HG03442 (cell line): ENCODE data around the gene ZNF12.
A peak's percentile ranks its signal among the peaks of the same experiment; 100 is the strongest.
"Not testable (repeated sequence)": the region's sequence is repeated elsewhere in the genome, so short reads cannot be mapped to it uniquely, and the experiment has no call there.

Experiments used
- ATAC-seq: cut with Tn5 transposase; IDR thresholded peaks from one replicate; pipeline ENCODE4 v1.9.1; 2021; ENCODE audit warnings: mild to moderate bottlenecking, moderate library complexity; ENCODE audit not compliant: unreplicated experiment

ZNF12 gene

DNA sequence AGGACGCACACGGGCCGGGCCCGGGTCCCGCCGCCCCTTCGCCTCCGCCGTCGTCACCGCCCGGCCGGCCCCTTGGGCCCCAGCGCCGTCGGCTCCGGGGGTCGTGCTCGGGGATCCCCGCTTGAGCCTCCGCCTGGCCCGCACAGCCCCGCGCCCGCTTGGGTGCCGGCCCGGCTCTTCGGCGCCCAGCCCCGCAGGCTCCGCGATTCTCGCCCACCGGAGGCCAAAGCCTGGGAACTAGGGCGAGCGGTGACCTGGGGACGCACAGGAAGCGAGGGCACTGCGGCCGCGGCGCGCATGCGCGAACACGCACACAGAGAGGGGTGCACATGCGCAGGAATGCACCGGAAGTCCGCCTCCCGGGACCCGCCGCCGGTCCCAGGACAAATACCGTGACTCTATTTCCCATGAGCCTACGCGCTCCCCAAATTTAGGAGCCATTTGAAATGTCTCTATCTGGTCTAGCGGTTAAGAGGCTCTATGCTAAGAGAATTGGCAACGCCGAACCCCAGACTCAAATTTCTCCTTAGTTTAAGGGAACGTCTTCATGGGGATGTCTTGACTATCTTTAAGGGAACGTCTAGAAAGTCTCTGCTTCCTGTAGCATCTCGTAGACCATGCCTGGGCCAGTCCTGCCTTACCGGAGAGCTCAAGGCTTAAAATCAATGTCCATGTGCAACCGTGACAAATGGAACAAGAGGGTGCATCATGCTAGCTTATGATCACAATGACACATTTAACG, at the start of gene ZNF12:
ZNF12 (minus strand) TSS at position 282 of the 742 bp plus-strand sequence. CDS start 1,774 bp downstream, outside the sequence.
- ATAC-seq, result peak; percentile 91

DNA sequence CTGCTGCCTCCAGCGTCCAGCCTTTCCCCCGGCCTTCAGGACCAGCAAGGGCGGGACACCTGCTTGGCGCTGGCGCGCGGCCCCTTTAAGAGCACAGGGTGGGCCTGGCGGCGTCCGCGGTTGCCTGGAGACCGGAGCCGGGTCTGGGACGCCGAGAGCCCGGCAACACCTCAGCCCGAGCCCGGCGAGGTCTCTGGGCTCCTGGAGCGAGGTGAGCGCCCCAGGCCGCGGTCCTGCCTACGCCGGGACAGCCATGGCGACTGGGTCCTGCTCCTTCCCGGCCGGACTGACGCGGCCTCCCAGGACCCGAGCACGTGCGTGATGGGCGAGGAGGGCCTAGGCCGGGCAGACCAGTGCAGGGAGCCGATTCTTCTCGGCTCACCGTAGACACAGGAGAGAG, 47.2 kb upstream of the ZNF12 start, which contains the start of gene RSPH10B2:
RSPH10B2 (plus strand) TSS at position 140 of the 400 bp plus-strand sequence. CDS start 3,575 bp downstream, outside the sequence.
- not testable (repeated sequence) for ATAC-seq

DNA sequence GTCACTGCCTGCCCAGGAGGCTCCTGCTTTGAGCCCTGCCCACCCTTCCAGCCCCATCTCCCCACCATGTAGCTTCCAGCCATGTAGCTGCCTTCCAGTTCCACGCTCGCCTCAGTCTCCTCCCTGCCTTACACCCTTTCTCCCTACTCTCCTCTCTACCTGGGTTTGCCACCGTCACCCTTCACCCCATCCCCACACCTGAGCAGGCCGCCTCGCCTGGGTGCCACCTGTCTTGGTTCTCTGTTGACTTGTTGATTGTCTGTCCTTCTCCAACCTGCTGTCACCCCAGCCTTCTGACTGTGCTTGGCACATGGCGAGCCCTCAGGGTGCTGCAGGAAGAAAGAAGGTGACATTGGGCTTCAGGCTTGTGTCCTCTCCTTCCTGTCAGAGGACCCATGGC, 43.4 kb upstream of the ZNF12 start:
- not testable (repeated sequence) for ATAC-seq

DNA sequence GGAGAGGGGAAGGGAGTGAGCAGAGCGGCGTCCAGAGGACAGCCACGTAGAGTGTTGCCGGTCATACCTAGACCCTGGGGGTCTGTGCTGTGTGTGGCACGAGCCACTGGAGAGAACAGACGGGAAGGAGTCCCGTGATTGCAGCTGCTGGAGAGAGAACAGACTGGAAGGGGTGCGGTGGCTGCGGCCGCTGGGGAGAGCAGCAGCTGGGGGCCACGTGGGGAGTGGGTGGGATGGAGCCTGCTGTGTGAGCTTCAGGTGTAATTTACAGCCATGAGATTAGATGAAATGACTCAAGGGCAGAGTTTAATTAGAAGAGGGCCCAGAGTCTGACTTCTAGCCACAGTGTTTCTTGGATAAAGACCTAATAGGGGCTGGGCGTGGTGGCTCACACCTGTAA, 42.6 kb upstream of the ZNF12 start:
- ATAC-seq, result not testable (repeated sequence)

GRCh38 chr7:6744410-6745100, 37.8 kb upstream of the ZNF12 start:
- ATAC-seq, result not testable (repeated sequence)

DNA sequence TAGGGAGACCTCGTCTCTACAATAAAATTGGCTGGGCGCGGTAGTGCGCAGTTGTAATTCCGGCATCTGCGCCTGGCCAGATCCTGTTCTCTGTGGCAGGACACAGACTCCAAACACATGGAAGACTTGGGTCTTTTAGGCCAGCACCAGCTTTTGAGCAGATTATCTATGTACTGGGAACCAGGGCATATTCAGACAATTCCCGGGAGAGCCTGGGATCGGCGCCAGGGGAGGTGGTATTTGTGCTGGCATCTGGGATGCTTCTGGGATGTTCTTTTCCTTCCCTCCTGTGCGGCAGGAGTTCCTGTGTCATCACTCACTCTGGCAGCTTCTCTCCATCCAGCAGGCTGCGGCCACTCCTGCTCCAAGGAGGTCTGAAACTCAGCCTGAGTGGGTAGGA, 31.7 kb upstream of the ZNF12 start:
- ATAC-seq, result not testable (repeated sequence)

- ATAC-seq, result no peak
Observed at GRCh38 chr7:6730343-6730633, 23.5 kb upstream of the ZNF12 start.

DNA sequence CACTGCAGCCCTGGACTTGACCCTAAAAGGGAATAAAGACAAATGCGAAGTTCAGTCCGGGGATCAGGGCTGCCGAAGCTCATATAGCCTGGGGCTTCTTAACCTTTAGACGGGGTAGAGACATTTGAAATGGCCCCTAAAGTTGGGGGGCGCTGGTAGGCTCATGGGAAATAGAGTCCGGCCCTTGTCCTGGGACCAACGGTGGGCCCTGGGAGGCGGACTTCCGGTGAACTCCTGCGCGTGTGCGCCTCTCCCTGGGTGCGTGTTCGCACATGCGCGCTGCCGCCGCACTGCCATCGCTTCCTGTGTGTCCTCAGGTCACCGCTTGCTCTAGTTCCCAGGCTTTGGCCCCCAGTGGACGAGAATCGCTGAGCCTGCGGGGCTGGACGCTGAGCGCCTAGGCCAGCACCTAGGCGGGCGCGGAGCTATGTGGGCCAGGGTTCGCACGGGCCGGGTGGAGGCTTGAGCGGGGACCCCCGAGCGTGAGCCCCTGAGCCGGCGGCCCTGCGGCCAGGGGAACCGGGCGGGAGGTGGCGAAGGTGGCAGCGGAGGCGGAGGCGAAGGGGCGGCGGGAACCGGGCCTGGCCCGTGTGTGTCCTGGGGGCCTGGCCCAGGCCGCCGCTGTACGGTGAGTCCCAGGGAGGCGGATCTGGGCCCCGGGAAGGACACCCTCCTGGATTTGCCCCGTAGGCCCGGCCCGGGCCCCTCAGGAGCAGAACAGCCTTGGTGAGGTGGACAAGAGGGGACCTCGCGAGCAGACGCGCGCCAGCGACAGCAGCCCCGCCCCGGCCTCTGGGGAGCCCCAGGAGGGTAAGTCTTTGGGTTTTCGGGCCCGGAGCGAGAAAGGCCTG, 23.0 kb upstream of the ZNF12 start:
- ATAC-seq, result peak; percentile 84

DNA sequence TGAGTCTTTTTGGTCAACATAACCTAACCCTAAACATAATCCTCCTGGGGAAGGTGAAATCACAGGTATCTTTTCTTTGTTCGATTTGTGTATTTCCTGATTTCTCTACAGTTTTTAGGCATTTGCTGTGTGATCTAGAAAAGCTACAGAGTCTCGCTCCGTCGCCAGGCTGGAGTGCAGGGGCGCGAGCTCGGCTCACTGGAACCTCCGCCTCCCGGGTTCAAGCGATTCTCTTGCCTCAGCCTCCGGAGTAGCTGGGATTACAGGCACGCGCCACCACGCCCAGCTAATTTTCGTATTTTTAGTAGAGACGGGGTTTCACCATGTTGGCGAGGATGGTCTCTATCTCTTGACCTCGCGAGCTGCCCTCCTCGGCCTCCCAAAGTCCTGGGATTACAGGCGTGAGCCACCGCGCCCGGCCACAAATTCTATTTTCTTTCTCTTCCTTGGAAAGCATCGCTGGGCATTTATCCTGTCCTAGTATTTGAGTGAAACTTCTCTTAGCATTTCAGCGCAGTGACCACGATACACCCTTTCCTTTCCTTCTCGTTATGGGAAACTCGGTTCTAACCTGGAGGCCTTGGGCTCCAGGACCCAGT, 22.2 kb upstream of the ZNF12 start:
- not testable (repeated sequence) for ATAC-seq

- no peak for ATAC-seq
Observed at GRCh38 chr7:6727663-6728062, 20.9 kb upstream of the ZNF12 start.

DNA sequence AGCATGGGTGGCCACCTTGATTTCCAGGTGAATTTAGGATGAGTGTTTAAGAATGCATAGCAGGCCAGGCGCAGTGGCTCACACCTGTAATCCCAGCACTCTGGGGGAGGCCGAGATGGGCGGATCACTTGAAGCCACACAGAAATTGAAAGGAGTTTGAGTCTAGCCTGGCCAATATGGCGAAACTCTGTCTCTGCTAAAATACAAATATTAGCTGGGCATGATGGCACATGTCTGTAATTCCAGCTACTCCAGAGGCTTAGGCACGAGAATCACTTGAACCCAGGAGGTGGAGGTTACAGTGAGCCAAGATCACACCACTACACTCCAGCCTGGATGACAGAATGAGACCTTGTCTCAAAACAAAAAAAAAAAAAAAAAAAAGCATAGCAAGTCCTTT, 19.6 kb upstream of the ZNF12 start:
- not testable (repeated sequence) for ATAC-seq

GRCh38 chr7:6725003-6725402, 18.3 kb upstream of the ZNF12 start:
- peak; percentile 53 for ATAC-seq

DNA sequence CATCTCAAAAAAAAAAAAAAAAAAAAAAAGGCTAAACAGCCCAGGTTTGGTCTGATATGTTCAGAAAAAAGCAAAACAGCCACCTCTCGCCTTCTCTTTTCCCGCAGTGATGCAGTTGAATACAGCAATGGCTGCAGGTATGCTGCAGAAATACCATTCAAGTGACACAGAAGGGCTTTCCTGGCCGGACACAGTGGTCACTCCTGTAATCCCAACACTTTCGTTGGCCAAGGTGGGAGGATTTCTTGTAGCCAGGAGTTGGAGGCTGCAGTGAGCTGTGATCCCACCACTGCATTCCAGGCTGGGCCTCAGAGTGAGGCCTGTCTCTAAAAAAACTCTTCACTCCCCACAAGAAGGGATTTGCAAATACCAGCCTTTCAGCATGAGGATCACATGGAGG, 17.6 kb upstream of the ZNF12 start:
- not testable (repeated sequence) for ATAC-seq

DNA sequence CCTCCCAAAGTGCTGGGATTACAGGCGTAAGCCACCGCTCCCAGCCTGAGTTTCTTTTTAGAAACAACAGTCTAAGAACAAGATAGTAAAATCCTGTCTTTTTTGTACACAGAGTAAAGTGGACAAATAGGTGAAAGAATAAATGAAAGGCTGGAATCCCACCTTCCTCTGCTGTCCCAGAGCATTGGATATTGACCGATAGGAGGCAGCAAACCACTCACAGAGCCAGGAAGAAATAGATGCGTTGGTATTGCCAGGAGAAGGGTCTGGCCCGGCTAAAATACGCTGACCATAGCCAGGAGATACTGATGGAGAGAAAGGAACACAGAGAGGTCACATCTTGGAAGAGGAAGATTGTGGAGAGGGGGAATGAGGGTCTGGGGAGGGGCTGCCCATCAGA, 11.4 kb upstream of the ZNF12 start:
- ATAC-seq, result no peak

DNA sequence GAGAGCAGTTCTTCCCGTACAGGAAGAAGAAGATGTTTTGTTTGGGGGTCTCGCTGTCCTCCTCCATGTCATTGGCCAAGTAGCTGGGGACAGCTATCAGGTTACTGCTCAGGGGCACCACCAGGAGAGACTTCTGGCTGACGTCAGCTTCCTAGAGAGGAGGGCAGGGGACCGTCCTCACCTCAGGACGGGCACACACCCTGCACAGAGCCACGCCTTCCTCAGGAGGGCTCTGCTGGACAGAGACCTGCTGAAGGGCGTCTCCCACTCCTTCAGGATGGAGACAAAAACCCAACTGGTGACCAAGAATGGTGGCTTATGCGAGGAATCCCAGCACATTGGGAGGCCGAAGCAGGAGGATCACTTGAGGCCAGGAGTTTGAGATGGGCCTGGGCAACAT, 9.2 kb upstream of the ZNF12 start:
- not testable (repeated sequence) for ATAC-seq

DNA sequence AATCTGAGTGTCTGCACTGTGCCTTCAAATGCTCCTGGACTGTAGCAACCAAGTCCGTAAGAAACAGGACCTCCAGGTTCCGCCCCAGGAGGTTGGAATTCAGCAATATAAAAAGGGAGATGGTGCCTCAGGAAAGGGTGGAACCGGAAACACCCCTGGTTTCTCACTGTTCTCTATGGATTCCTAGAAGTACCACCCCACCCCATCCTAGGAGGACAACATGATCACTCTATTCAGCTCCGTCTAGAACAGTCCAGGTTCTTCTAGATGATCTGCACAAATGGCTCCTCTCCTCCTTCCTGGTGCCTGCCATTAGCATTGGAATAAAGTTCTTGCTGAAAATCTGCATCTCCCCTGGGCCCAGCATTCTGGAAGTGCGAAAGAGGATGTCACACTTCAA, 7.6 kb upstream of the ZNF12 start:
- ATAC-seq, result no peak

DNA sequence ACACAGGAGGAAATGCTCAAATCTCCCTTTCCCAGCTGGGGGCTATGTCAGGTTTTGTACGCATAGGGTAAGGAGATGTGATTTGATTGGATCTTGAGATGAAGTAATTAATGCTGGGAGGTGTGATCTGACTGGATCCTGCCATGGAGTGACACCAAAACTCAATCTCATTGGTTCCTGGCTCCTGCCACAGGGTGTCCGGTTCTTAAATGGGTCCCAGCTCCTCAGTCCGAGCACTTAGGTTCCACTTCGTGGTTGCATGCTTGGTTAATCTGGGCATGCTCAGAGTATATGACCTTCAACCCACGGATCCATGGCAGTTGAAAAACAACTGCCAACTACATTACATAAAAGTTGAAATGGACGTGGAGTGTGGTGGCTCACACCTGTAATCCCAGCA, 3.1 kb upstream of the ZNF12 start:
- ATAC-seq, result no peak

DNA sequence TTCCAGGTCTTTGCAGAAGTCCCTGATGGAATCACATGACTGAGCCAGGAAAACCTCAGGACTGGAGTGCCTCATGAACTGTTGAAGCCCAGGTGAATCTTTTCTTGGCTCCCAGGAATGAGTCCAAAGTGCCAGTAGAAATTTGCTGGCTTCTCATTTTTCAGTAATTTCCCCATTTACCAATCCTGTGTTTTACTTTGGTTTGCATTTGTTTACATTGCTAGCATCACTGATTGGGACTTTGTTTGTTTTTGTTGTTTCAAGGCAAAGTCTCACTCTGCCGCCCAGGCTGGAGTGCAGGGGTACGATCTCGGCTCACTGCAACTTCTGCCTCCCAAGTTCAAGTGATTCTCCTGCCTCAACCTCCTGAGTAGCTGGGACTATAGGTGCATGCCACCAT, 1.6 kb upstream of the ZNF12 start:
- no peak for ATAC-seq

- ATAC-seq, result peak; percentile 23
Observed at GRCh38 chr7:6705959-6706665, 635 bp downstream of the ZNF12 start.

DNA sequence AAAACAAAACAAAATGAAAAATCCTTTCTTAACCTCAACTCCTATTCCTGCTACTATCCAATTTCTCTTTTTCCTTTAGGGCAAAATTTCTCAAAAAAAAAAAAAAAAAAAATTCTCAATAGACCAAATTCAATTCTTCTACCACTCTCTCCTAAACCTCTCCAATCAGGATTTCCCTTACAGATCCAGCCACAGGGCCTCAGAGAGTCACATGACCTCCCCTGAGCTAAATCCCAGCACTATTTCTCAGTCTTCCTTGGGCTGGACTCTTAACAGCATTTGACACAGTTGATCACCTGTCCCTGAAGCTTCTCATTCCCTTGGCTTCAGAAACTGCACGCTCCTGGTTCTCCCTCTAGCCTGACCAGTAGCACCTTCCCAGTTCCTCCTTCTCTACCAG, 4.9 kb downstream of the ZNF12 start:
- ATAC-seq, result no peak
